Activated CD4-positive, alpha-beta T cell treated with anti-CD3 and anti-CD28 coated beads for 24 hours (primary cell): Measurements from ENCODE around the gene TMEM94.
"Not testable (repeated sequence)": the region's sequence is repeated elsewhere in the genome, so short reads cannot be mapped to it uniquely, and the experiment has no call there.

ENCODE experiments used
- DNase-seq, 2 donors: peaks; one replicate each; pipeline ENCODE4 v3.0.0-alpha.2; 2020; ENCODE audit warnings: low read depth in 2 of 2

TMEM94 gene

GRCh38 chr17:75445296-75445695 is 11.1 kb upstream of the TMEM94 start:
- no peak for DNase-seq

- not testable (repeated sequence) for DNase-seq
These were observed 10.5 kb upstream of the TMEM94 start for GRCh38 chr17:75445896-75446295.

GRCh38 chr17:75447951-75448856 is 8.2 kb upstream of the TMEM94 start:
- no peak for DNase-seq

GRCh38 chr17:75450270-75450669 is 6.2 kb upstream of the TMEM94 start:
- DNase-seq = no peak

DNA sequence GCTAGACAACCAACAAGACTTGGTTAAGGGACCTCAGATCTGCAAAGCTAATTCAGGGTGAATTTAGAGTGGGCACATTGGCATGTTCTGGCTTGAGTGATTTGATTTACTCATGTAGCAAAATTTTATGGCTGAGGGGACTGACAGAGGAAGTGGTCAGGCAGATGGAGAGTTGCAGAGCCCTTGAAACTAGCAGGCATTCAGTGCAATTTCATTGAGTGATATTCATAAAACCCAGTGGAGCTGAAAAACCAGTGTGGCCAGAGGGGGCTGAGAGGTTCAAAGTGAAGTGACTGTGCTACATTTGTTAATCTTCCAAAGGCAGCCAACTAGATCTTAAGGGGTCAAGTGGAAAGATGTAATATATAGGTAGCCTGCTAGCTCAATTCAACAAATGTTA is 2.2 kb upstream of the TMEM94 start:
- no peak for DNase-seq

- DNase-seq = not testable (repeated sequence)
These were observed 1.8 kb upstream of the TMEM94 start for GRCh38 chr17:75454672-75455071.

- DNase-seq = no peak
These were observed 407 bp upstream of the TMEM94 start for GRCh38 chr17:75456039-75456416.

DNA sequence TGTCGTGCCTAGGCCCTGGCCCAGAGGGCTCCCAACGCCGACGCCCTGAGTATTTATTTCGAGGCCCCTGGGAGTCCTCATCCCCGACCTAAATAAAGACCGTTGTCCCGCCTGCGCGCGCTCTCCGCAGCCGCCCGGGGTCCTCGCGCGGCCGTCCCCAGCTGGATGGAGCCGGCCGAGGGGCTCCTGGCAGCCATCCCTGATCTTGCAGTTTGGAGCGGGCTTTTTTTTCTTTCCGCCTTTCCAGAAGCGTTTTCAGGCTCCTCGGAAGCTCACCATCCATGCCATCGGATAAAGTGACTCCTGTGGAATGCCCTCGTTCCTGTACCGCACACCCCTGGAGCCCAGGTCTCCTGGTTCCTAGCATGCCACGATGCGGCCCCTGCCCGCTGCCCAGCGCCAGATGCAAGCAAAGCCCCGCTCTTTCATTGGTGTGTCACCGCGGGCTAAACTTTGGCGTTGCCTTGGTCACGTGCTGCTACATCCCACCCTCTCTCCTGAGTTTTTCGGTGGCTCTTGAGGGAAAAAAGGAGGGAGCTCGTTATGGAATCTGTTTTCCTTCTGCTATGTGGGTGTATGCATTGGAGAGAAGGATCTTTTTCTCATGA is 716 bp downstream of the TMEM94 start:
- DNase-seq = no peak

GRCh38 chr17:75459246-75459589 is 2.8 kb downstream of the TMEM94 start:
- no peak for DNase-seq

DNA sequence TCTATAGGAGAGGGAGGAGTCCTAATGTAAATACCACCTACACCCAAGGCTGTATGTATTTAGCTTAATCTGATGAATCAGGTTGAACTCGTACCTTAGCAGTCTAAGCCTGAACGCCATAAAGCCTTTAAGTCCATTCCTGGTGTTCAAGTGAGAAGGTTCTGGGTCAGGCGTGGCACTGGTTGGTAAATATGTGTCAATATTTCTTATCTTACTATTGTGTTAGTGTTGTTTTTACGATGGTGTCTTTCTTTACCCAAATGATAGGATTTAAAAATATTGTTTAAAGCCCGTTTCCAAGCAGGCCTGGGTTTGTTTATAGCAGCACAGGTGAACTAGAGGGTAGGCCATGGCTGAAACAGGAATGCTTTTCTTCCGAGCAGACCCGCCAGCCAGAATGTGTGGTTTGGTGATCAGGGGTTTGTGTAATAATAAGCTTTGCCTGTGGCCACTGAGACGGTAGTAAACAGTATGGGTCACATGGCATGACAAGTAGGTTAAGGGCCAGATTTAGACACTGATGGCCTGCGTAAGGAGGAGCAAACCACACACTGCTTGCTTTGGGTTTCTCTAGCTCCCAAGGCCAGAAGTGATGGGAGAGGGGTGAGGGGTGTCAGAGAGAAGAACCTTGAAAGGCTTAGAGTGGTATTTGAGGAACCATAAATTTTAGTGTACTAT is 3.3 kb downstream of the TMEM94 start:
- no peak for DNase-seq

DNA sequence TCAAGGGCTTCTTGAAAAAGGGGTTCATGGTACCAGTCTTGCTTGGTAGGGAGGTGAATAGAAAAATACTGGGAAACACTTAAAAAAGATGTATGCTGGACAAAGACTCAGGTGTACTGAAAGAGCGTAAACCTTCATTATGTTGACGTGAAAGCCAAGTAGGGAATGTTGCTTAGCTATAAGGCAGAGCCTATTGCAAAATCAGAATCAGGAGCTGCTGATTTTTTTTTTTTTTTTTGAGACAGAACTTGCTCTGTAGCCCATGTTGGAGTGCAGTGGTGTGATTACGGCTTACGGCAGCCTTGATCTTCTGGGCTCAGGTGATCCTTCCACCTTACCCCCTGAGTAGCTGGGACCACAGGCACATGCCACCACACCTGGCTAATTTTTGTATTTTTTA is 3.9 kb downstream of the TMEM94 start:
- no peak for DNase-seq

GRCh38 chr17:75463603-75464002 is 7.2 kb downstream of the TMEM94 start:
- DNase-seq = no peak

DNA sequence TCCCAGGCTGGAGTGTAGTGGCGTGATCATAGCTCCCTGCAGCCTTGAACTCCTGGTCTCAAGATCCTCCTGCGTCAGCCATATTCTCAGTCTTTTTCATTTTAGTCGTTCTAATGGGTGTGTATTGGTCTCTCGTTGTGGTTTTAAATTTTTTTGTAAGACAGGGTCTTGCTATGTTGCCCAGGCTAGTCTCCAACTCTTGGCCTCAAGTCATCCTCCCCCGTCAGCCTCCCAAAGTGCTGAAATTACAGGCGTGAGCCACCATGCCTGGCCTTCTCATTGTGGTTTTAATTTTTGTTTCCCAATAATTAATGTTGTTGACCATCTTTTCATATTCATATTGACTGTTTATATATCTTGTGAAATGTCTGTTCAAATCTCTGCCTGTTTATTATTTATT is 8.6 kb downstream of the TMEM94 start:
- DNase-seq = no peak

- DNase-seq = no peak
These were observed 11.9 kb downstream of the TMEM94 start for GRCh38 chr17:75468291-75468754.

DNA sequence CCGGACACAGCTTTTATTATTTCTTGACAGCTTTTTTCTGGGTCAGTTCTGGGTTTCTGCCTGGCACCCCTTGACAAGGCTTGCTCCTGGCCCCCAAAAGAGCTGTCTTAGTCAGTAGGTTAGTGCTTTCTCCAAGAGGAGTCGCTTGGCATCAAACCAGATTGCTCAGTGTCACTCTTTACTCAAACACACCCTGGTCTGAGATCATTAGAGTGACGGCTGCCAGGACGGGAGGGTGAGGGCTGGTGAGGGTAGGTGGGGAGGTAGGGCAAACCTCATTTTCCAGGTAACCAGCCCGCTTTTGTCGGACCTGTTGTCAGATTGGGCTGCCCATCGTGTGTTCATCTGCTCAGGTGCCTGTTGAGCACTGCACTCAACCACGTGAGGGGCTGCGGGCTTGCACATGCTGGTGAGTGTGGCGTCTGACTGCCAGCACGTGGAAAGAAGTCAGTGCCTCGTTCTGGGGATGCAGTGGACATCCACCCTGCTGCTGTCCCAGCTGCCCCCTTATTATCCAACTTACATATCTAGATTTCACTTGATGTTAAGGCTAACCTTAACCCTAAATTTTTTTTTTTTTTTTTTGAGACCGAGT is 12.4 kb downstream of the TMEM94 start:
- no peak for DNase-seq

DNA sequence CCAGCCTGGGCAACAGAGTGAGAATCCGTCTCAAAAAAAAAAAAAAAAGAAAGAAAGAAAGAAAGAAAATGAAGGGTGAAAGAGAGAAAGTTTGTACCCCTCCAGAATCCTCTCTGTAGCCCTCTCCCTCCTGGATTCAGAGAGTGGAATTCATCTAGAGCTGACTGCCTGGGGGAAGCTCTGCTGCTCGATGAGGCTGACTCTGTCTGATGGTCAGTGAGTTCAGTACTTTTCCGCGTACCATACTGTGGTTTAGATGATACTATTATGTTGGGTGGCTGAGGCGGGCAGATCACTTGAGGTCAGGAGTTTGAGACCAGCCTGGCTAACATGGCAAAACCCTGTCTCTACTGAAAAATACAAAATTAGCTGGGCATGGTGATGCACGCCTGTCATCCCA is 14.8 kb downstream of the TMEM94 start:
- DNase-seq = no peak

GRCh38 chr17:75472119-75472518 is 15.7 kb downstream of the TMEM94 start:
- DNase-seq = no peak

- no peak for DNase-seq
These were observed 16.8 kb downstream of the TMEM94 start for GRCh38 chr17:75473246-75473645.

DNA sequence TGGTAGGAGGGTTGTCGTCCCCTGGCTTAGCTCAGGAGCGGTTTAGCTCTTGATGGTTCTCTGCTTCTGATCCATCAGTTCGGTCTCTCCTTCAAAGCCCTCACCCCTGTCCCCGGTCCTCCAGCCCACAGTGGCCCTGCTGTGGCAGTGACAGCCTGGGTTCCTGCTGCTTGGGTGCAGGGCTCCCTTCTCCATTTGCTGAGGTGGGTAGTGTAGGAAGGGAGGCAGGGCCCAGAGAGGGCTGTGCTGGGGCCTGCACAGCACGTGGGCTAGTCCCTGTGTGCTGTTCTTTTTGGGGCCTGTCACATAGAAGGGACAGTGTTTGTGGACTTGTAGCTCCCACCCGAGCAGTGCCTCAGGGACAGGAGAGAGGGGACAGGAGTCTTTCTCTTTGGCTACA is 18.3 kb downstream of the TMEM94 start:
- no peak for DNase-seq

DNA sequence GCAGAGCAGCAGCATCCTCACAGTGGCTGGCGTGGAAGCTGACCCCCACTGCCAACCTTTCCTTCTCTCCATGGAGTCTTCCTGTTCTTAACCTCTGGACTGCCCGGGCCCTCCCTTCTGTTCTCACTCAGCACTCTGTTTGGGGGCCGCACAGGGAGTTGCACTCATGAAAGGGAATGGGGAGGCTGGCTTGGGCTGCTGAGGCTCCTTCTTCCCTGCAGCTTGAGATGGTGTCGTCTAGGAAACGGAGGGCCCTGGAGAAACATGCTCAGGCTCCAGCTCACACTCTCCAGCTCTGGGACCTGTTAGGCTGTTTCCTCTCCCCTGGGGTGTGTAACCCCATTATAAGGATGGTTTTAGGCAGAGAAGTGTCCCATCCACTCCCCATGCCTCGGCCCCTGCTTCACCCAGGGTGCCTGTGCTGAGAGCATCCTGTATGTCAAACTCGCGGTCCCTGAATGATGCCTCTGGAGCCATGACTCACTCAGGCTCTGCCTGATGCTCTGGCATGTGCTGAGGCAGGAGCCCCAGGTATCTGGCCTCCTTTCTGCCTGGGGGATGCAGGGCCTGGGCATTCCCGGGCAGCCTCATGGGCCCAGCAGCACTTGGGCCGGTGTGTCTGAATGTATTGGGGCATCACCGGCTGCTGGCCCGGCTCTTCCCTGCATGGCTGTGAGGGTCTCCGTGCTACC is 18.9 kb downstream of the TMEM94 start:
- DNase-seq = no peak

- no peak for DNase-seq
These were observed 19.4 kb downstream of the TMEM94 start for GRCh38 chr17:75475851-75476250.

GRCh38 chr17:75476271-75476671 is 19.8 kb downstream of the TMEM94 start:
- DNase-seq = no peak
